GM10266 (cell line): ENCODE results near the gene SEC16A.

ENCODE experiments used
- DNase-seq: peaks from one replicate; pipeline ENCODE4 v3.0.0; 2012; ENCODE audit errors: extremely low spot score
- TF ChIP-seq, protein P1 (sequence below): IDR thresholded peaks from 2 replicates; pipeline ENCODE4 v1.5.1; 2012; ENCODE audit warnings: mild to moderate bottlenecking, low read depth; ENCODE audit not compliant: control insufficient read depth, insufficient read depth; ENCODE audit errors: missing control alignments

Gene SEC16A

DNA sequence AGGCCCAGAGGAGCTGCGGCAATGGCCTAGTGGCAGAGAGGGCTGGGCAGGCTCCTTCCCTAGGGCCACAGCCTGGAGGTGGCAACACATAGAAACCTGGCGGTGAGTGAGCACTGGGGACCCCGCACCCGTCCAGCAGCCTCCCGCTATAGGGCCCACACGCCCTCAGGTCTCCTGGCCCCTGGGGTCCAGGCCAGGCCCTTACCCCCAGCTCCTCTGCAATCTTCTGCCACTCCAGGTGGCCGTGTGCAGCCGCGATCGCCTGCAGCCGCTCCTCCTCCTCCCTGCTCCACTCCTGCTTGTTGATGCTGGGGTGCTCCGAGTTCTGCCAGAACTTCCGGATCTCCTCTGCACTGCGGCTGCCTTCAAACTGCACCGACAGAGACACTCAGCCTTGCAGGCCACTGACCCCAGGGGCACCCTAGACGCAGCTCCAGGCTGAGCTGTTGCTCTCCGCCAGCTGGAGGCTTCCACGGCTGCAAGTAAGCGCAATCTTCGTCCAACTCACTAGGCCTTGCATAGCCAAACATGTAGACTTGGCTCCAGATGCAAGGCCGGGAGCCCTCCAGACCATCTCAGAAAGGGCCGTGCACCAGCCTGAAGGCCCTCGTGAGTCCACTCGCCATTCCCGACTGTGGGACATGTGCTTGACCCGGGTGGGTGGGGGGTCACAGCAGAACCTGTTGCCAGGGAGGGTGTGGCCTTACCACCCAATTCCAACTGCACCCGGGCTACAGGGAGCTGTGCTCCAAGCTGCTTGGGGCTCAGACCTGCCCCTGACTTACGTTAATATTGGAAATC, 90.9 kb downstream of the SEC16A start:
- no peak for DNase-seq
- TF ChIP-seq, protein P1, sequence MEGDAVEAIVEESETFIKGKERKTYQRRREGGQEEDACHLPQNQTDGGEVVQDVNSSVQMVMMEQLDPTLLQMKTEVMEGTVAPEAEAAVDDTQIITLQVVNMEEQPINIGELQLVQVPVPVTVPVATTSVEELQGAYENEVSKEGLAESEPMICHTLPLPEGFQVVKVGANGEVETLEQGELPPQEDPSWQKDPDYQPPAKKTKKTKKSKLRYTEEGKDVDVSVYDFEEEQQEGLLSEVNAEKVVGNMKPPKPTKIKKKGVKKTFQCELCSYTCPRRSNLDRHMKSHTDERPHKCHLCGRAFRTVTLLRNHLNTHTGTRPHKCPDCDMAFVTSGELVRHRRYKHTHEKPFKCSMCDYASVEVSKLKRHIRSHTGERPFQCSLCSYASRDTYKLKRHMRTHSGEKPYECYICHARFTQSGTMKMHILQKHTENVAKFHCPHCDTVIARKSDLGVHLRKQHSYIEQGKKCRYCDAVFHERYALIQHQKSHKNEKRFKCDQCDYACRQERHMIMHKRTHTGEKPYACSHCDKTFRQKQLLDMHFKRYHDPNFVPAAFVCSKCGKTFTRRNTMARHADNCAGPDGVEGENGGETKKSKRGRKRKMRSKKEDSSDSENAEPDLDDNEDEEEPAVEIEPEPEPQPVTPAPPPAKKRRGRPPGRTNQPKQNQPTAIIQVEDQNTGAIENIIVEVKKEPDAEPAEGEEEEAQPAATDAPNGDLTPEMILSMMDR = no peak
